Loucy (cell line): ENCODE results near the gene MARCHF2.

ENCODE experiments used
- CTCF ChIP-seq: fragments of 200-600 bp; sonication (generic); conservative IDR thresholded peaks from 2 replicates; pipeline ENCODE4 v1.5.1; 2014; ENCODE audit warnings: mild to moderate bottlenecking, antibody characterized with exemption, low read length
- EZH2phosphoT487 ChIP-seq: fragments of 200-600 bp; IDR thresholded peaks from 2 replicates; pipeline ENCODE4 v1.6.1; 2018; ENCODE audit warnings: antibody characterized with exemption, mild to moderate bottlenecking, moderate library complexity, borderline replicate concordance

DNA sequence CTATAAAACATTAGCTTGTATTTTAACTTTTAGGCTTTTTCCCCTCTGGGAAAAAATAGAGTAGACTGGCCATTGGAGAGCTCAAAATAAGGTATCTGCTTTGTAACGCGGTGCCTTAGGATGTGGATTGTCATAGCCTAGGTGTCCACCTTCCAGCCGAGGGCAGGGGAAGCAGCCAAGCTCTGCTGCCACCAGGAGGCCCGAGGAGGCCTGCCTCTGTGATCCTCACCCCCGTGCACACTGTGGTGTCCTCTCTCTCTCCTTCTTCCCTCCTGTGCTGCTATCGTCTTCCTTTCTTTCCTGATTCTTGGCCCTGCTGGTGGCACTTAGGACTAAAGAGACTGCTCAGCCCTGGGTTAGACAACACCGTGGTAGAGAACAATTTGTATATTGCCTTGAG lies 43.0 kb downstream of the MARCHF2 start:
- TF ChIP-seq EZH2phosphoT487 (no peak), CTCF (peak; percentile 27; the same call in 1 of the 2 replicates)
